T-cell (primary cell): ENCODE data around the gene INVS. TPM values are rescaled to one million over a fixed set of nuclear protein-coding genes. Genes with fewer than 3 reads are reported as not detected.

Experiments used
- ATAC-seq, 4 experiments: fragments of 200-7000 bp in 3 of 4; fragments of 150-1000 bp in 1 of 4; cut with Tn5 transposase; replicated peaks in 1 of 4; 1 replicate in 3 of 4; 2 replicates in 1 of 4; pipeline ENCODE4 v1.10.0; 2021; ENCODE audit warnings: moderate library complexity in 3 of 4, mild to moderate bottlenecking in 2 of 4, moderate number of reproducible peaks in 1 of 4
- CTCF ChIA-PET, 2 donors: fragments of 300-600 bp; sonication (Branson Sonifier 250); formaldehyde crosslinking; loops; one replicate each; lab custom pipeline; 2022; ENCODE audit warnings: antibody characterized with exemption in 2 of 2; lab: Charles Lee
- POLR2A ChIA-PET, 2 donors: fragments of 300-600 bp; sonication (Branson Sonifier 250); formaldehyde crosslinking; loops; one replicate each; lab custom pipeline; 2022; ENCODE audit warnings: antibody characterized with exemption in 2 of 2; lab: Charles Lee
- DNase-seq, 35 experiments: peaks; one replicate each; pipeline versions ENCODE4 v3.0.0 to v3.0.0-alpha.2; 2013 to 2023
- H3K27ac ChIP-seq: one replicate; pipeline ENCODE4 v1.5.1; 2013; ENCODE audit warnings: low read length
- H3K27me3 ChIP-seq, 2 experiments: replicated peaks in 1 of 2; 1 replicate in 1 of 2; 2 replicates in 1 of 2; pipeline versions ENCODE4 v1.6.1 to v1.7.0; 2013; ENCODE audit warnings: low read length in 1 of 2, mixed read lengths in 1 of 2; ENCODE audit not compliant: control insufficient read depth in 2 of 2, insufficient read depth in 2 of 2; ENCODE audit errors: extremely low read depth in 1 of 2
- H3K36me3 ChIP-seq, 2 donors: 1 replicate in 1 of 2; 2 replicates in 1 of 2; pipeline versions ENCODE4 v1.6.1 to v1.7.0; 2013; ENCODE audit warnings: low read length in 1 of 2; ENCODE audit not compliant: control insufficient read depth in 2 of 2, insufficient read depth in 1 of 2; ENCODE audit errors: extremely low read depth in 1 of 2
- H3K4me1 ChIP-seq, 2 experiments: 1 replicate in 1 of 2; 2 replicates in 1 of 2; pipeline versions ENCODE4 v1.6.1 to v1.7.0; 2013; ENCODE audit warnings: low read length in 2 of 2, mixed read lengths in 1 of 2; ENCODE audit not compliant: insufficient read depth in 2 of 2, control insufficient read depth in 1 of 2; ENCODE audit errors: extremely low read depth in 1 of 2
- H3K4me3 ChIP-seq, 2 donors: 1 replicate in 1 of 2; 2 replicates in 1 of 2; pipeline versions ENCODE4 v1.5.1 to v1.7.0; 2013; ENCODE audit warnings: mild to moderate bottlenecking in 2 of 2, low read length in 1 of 2, moderate library complexity in 1 of 2; ENCODE audit not compliant: control insufficient read depth in 1 of 2; ENCODE audit errors: extremely low read depth in 1 of 2
- H3K9me3 ChIP-seq: 2 replicates; pipeline ENCODE4 v1.7.0; 2013
- H3K27ac Mint-ChIP-seq, 2 donors: one replicate each; pipeline ENCODE4 v1.8.0; 2020 to 2021; ENCODE audit warnings: mild to moderate bottlenecking in 2 of 2, mixed read lengths in 2 of 2
- H3K27me3 Mint-ChIP-seq, 2 donors: one replicate each; pipeline ENCODE4 v1.8.0; 2021 to 2022; ENCODE audit warnings: mixed read lengths in 2 of 2
- H3K36me3 Mint-ChIP-seq: one replicate; pipeline ENCODE4 v1.8.0; 2021; ENCODE audit warnings: mixed read lengths
- H3K4me1 Mint-ChIP-seq, 3 donors: one replicate each; pipeline ENCODE4 v1.8.0; 2020 to 2022; ENCODE audit warnings: mixed read lengths in 3 of 3, mild to moderate bottlenecking in 1 of 3
- H3K4me3 Mint-ChIP-seq, 3 donors: one replicate each; pipeline ENCODE4 v1.8.0; 2020 to 2022; ENCODE audit warnings: mild to moderate bottlenecking in 3 of 3, mixed read lengths in 3 of 3, moderate library complexity in 3 of 3
- H3K9me3 Mint-ChIP-seq, 3 donors: one replicate each; pipeline ENCODE4 v1.8.0; 2020 to 2022; ENCODE audit warnings: mixed read lengths in 3 of 3
- WGBS: methylation state at CpG from one replicate; pipeline ENCODE4 v1.1.5; 2013; ENCODE audit warnings: missing lambda C conversion rate; ENCODE audit not compliant: insufficient coverage; 5-methylcytosine and 5-hydroxymethylcytosine counted together
- total RNA-seq, 35 experiments: library from RNA in 6 of 35; stranded (reverse) in 6 of 35; fragments of 120-200 nt in 1 of 35; gene quantifications; one replicate each; pipeline versions ENCODE4 v1.2.1 to v1.2.4 and lab custom pipeline; 2013 to 2026

The INVS gene
- total RNA-seq, 5 donors from 2014 or later (not counting 1 experiment from before 2014, with no cell fraction given): 15.6 to 21.6 (median 19.0) TPM

DNA sequence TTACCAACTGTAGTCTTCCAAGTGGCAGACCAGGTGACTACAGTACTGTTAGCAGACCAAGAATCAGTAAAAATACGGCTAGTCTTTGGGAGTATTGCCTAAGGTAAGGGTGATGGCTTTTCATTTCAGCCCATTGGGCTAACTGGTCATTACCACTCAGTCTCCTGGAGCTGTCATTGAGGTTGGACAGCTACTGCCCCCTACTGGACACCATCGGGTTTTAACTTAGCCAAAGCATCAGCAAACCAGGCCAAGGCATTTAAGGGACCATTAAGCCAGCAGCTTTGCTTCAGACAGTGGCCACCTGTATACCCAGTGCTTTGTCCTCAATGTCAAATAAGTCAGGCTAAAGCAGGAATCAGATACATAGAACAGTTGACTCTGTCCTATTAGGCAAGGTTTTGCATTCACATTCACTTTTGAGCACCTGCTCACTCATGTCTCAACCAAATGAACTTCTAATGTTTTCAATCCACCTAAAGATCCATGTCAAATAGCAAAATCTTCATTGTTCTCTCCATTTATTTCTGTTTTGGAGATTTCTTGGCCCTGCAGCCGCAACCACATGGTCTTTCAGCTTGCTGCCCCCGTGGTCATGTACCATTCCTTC is 117.2 kb downstream of the INVS start:
- 13% methylated on average over 1 of the region's 4 CpGs for WGBS
- peak in 3 of 4 experiments; percentile 49 to 61 (median 61) for ATAC-seq
- no peak overlapping the region for H3K27ac Mint-ChIP-seq

DNA sequence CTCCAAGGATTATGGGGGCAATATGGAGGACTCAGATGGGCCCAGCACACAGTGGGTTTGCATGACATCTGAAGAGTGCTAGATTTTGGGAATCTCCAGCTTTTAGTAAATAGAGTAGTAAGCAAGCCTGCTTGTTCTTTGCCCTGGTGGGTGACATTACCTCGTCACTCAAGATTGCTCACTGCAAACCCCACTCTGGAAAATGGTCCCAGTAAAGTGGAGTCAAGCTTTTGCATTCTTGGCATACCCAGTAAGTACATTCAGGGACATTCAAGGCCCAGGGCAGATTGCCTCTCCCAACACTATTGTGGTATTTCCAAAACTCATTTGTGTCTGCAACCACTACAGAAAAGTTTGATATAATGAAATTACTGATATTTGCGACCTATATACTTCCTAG is 118.5 kb downstream of the INVS start:
- ChIA-PET CTCF (interaction anchor here (0.5 to 2.2 kb wide), 3 partner anchors 8 to 210 kb away, joined by 3 to 7 read pairs (median 3); no protein-coding TSS in a partner anchor), POLR2A (no interaction called here)
- Mint-ChIP-seq H3K4me3 (no peak overlapping the region), H3K9me3 (no peaks in the 10 kb centered on the region), H3K4me1 (no peaks in the 10 kb centered on the region), H3K27ac (no peak overlapping the region), H3K27me3 (no peaks in the 10 kb centered on the region), H3K36me3 (no peaks in the 10 kb centered on the region)
- no CpG with 5 or more reads among the region's 2 CpGs for WGBS
- Histone ChIP-seq H3K27ac (no peak overlapping the region), H3K36me3 (peaks cover 0 to 2% of the 10 kb centered on the region in 2 donors), H3K27me3 (no peaks in the 10 kb centered on the region), H3K9me3 (no peaks in the 10 kb centered on the region), H3K4me1 (no peaks in the 10 kb centered on the region), H3K4me3 (no peak overlapping the region)
- DNase-seq (no peak), ATAC-seq (no peak)

More for the DNA sequence above, 117.2 kb downstream of the INVS start:
- no peaks in the 10 kb centered on the region for H3K9me3 ChIP-seq
- H3K4me3 Mint-ChIP-seq: no peak overlapping the region
- no peaks in the 10 kb centered on the region for H3K9me3 Mint-ChIP-seq
- no peaks in the 10 kb centered on the region for H3K36me3 Mint-ChIP-seq
- no peaks in the 10 kb centered on the region for H3K27me3 Mint-ChIP-seq
- ChIA-PET POLR2A (no interaction called here), CTCF (interaction anchor here in 1 of 2 donors (0.6 to 1.0 kb wide), 2 partner anchors 188 to 205 kb away, joined by 3 read pairs; no protein-coding TSS in a partner anchor)
- peak in 32 of 35 experiments; percentile 9 to 77 (median 46) for DNase-seq
- H3K27me3 ChIP-seq: no peaks in the 10 kb centered on the region
- no peak overlapping the region for H3K27ac ChIP-seq
- H3K36me3 ChIP-seq: peaks cover 0 to 2% of the 10 kb centered on the region in 2 donors
- no peaks in the 10 kb centered on the region for H3K4me1 ChIP-seq
- H3K4me1 Mint-ChIP-seq: no peaks in the 10 kb centered on the region
- H3K4me3 ChIP-seq: no peak overlapping the region

DNA sequence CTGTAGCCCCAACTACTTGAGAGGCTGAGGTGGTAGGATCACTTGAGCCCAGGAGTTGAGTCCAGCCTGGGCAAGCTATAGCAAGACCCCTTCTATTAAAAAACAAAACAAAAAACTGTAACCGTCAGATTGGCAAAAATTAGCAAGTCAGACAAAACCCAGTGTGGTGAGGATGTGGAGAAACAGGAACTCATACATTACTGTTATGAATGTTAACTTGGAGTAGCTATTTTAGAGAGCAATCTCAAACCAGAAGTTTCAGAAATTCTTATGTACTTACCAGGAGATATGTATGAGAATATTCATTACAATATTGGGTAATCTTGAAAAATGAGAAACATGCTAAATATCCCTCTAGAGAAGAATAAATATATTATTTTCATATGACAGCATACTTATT is 120.3 kb downstream of the INVS start:
- CTCF ChIA-PET: interaction anchor here in 1 of 2 donors (0.6 to 2.2 kb wide), 2 partner anchors 10 to 14 kb away, joined by 3 to 7 read pairs; no protein-coding TSS in a partner anchor
- H3K9me3 Mint-ChIP-seq: no peaks in the 10 kb centered on the region

DNA sequence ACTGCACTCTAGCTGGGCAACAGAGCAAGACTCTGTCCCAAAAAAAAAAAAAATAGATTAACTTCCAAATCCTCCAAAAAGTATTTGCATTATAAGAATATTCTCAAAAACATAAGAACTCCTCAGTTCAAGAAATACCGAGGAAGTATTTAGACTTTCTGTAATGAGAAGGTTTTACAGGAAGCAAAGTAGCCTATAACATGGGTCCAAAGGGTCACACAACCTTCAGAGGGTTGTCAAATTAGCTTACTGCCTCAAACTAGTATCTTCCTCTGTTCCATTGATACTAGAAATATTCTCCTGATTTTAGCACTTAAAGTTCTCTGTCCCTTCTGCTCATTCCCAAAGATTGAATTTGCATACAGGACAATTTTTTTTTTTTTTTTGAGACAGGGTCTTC is 121.9 kb downstream of the INVS start:
- H3K4me1 ChIP-seq: no peaks in the 10 kb centered on the region
- CTCF ChIA-PET: interaction anchor here (0.7 to 1.0 kb wide), 2 partner anchors 120 to 1243 kb away, joined by 3 to 5 read pairs; no protein-coding TSS in a partner anchor
- no CpG with 5 or more reads among the region's 1 CpG for WGBS
- H3K27me3 Mint-ChIP-seq: no peaks in the 10 kb centered on the region
- no peak overlapping the region for H3K27ac Mint-ChIP-seq
- peaks cover 0 to 1% of the 10 kb centered on the region in 2 donors for H3K36me3 ChIP-seq
- no peak overlapping the region for H3K4me3 Mint-ChIP-seq
- no peaks in the 10 kb centered on the region for H3K9me3 ChIP-seq
- H3K4me1 Mint-ChIP-seq: no peaks in the 10 kb centered on the region
- no peak for ATAC-seq
- H3K4me3 ChIP-seq: no peak overlapping the region
- POLR2A ChIA-PET: no interaction called here
- no peak overlapping the region for H3K27ac ChIP-seq
- no peaks in the 10 kb centered on the region for H3K27me3 ChIP-seq
- peaks cover 5% of the 10 kb centered on the region for H3K36me3 Mint-ChIP-seq
- no peaks in the 10 kb centered on the region for H3K9me3 Mint-ChIP-seq
- DNase-seq: no peak

More for the DNA sequence above, 120.3 kb downstream of the INVS start:
- Histone ChIP-seq H3K36me3 (peaks cover 0 to 2% of the 10 kb centered on the region in 2 donors), H3K4me1 (no peaks in the 10 kb centered on the region), H3K4me3 (no peak overlapping the region), H3K27ac (no peak overlapping the region), H3K27me3 (no peaks in the 10 kb centered on the region), H3K9me3 (no peaks in the 10 kb centered on the region)
- no peaks in the 10 kb centered on the region for H3K27me3 Mint-ChIP-seq
- POLR2A ChIA-PET: no interaction called here
- WGBS: no CpG with 5 or more reads among the region's 1 CpG
- peaks cover 4% of the 10 kb centered on the region for H3K36me3 Mint-ChIP-seq
- DNase-seq (no peak), ATAC-seq (no peak)
- H3K27ac Mint-ChIP-seq: no peak overlapping the region
- no peak overlapping the region for H3K4me3 Mint-ChIP-seq
- H3K4me1 Mint-ChIP-seq: no peaks in the 10 kb centered on the region

DNA sequence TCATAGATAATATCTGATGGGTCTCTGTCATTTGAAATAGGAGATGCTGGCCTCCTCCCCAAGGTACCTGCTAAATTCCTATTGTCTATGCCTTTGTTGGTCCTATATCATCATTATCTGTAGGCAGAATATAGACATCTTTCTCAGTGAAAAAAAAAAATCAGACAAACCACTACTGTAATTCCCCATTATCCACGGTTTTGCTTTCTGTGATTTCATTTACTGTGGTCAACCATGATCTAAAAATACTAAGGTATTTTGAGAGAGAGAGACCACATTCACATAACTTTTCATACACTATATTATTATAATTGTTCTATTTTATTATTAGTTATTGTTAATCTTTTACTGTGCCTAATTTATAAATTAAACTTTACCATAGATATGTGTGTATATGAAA is 122.5 kb downstream of the INVS start:
- ATAC-seq (no peak), DNase-seq (no peak)
- no peaks in the 10 kb centered on the region for H3K9me3 ChIP-seq
- H3K9me3 Mint-ChIP-seq: no peaks in the 10 kb centered on the region
- H3K27ac ChIP-seq: no peak overlapping the region
- no peak overlapping the region for H3K27ac Mint-ChIP-seq
- CTCF ChIA-PET: no interaction called here
- no peaks in the 10 kb centered on the region for H3K4me1 Mint-ChIP-seq
- POLR2A ChIA-PET: no interaction called here
- no peak overlapping the region for H3K4me3 ChIP-seq
- WGBS: no CpG with 5 or more reads among the region's 1 CpG
- no peaks in the 10 kb centered on the region for H3K27me3 Mint-ChIP-seq
- no peaks in the 10 kb centered on the region for H3K27me3 ChIP-seq
- no peak overlapping the region for H3K4me3 Mint-ChIP-seq
- no peaks in the 10 kb centered on the region for H3K4me1 ChIP-seq
- peaks cover 0 to 6% of the 10 kb centered on the region in 2 donors for H3K36me3 ChIP-seq
- H3K36me3 Mint-ChIP-seq: peaks cover 10% of the 10 kb centered on the region

DNA sequence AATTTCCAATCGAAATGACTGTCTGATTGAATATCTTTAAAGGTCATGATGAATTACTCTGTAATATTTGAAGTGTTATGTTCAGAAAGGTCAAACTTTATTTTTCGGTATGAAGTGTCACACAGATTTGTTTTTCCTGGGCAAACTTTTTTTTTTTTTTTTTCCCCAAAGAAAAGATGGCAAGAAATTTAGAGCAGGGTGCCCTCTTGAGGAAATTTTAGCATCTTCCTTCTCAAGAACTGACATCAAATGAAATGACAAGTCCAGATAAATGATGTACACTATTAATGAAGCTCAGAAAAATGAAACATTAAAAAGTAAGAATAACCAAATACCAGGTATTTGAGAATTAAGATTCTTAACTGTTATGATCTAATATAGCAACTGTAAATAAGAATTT is 123.6 kb downstream of the INVS start:
- Histone ChIP-seq H3K27ac (no peak overlapping the region), H3K36me3 (peaks cover 0 to 10% of the 10 kb centered on the region in 2 donors), H3K27me3 (no peaks in the 10 kb centered on the region), H3K4me3 (no peak overlapping the region), H3K4me1 (no peaks in the 10 kb centered on the region), H3K9me3 (no peaks in the 10 kb centered on the region)
- peaks cover 19% of the 10 kb centered on the region for H3K36me3 Mint-ChIP-seq
- no peak overlapping the region for H3K4me3 Mint-ChIP-seq
- no peaks in the 10 kb centered on the region for H3K9me3 Mint-ChIP-seq
- POLR2A ChIA-PET: interaction anchor here in 1 of 2 donors (0.7 kb wide), 2 partner anchors 818 to 1904 kb away, joined by 3 to 14 read pairs; no protein-coding TSS in a partner anchor
- CTCF ChIA-PET: interaction anchor here (0.7 kb wide), 5 partner anchors 8 to 926 kb away, joined by 4 to 10 read pairs (median 5); no protein-coding TSS in a partner anchor
- no peak overlapping the region for H3K27ac Mint-ChIP-seq
- no peak for DNase-seq
- H3K4me1 Mint-ChIP-seq: no peaks in the 10 kb centered on the region
- WGBS: no CpG with 5 or more reads among the region's 2 CpGs
- no peaks in the 10 kb centered on the region for H3K27me3 Mint-ChIP-seq
- ATAC-seq: no peak
